CD1c-positive myeloid dendritic cell (primary cell): Measurements from ENCODE around the gene CREBBP.
"Not testable (repeated sequence)": the region's sequence is repeated elsewhere in the genome, so short reads cannot be mapped to it uniquely, and the experiment has no call there.

Source experiments
- DNase-seq: peaks from one replicate; pipeline ENCODE4 v3.0.0-alpha.2; 2016; ENCODE audit errors: extremely low spot score

CREBBP gene

DNA sequence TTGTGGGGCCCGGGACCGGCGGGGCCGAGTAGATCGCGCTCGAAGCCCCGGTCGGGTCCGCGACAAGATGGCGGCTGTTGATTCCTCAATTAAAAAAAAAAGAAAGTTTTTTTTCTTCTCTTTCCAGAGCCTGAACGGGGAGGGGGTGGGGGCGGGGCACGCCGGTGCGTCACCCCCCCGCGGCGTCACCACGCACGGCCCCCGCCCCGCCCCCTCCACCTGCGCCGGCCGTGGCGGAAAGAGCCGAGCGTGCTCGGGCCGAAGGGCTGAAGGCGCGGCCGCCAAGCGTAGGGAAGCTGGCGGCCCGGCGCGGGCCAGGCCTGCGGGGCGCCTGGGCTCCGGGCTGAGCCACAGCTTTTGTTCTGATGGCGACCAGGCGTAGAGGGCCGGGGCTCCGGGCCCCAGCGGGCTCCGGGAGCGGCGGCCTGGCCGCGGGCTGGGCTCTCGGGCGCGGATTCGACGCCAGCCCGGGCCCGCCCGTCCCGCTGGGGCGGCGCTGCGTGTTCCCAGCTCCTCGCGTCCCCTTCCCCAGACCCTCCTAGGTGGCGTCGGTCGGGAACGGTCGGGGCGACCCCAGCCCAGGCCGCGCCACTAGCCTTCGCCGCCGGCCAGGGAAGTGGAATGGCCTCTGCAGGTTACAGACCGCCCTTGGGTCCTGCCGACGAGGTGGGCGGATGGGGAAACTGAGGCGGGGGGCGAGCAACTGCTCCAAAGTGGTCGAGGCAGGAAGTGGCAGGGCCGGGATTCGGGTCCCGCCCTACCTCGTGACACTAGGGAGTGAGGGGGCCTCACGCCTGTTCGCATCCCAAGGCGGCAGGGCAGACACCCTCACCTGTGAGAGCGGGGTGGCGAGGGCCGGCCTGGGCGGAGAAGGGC is at the start of gene CREBBP:
Gene CREBBP (minus strand): TSS at position 91 of the 876 bp plus-strand sequence. CDS start 797 bp downstream, outside the sequence.
- DNase-seq = peak; percentile 97

DNA sequence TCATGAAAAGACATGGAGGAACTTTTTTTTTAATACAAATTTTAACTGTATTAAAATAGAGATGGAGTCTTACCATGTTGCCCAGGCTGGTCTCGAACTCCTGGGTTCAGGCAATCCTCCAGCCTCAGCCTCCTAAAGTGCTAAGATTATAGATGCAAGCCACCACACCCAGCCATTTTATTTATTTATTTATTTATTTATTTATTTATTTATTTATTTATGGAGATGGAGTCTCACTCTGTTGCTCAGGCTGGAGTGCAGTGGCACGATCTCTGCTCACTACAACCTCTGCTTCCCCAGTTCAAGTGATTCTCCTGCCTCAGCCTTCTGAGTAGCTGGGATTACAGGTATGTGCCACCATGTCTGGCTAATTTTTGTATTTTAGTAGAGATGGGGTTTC is 46.6 kb upstream of the CREBBP start:
- not testable (repeated sequence) for DNase-seq

DNA sequence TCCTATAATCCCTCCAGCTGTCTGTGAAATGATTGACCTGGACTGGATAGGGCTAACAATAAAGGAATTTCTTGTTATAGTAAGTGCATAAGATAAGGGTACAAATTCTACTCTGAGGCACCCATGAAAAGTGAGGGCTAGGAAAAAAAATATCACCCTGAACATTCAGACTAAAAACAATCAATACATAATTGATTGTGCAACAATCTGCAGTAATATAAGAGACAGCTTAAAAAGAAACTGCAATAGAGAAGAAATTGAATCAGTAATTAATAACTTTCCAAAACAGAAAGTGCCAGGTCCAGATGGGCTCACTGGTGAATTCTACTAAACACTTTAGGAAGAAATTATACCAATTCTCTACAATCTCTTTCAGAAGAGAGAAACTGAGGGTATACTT is 44.2 kb upstream of the CREBBP start:
- DNase-seq = no peak

DNA sequence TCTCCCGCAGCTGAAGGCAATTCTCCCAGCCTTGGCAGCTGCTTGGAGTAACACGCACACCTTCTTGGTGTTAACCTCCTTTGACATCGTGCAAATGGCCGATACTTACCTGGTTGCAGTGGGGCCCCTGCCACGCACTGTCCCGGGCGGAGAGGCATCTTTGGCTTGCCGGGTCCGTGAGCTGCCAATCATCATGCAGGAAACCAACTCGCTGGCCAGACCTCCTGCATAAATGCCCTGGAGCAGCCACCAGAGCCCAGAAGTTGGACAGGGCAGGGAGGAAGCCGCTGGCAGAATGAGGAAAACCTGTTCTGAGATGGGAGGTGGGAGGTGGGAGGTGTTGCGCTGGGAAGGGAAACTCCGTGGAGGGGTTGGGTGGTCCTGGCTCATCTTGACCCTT is 41.7 kb upstream of the CREBBP start:
- DNase-seq = no peak

DNA sequence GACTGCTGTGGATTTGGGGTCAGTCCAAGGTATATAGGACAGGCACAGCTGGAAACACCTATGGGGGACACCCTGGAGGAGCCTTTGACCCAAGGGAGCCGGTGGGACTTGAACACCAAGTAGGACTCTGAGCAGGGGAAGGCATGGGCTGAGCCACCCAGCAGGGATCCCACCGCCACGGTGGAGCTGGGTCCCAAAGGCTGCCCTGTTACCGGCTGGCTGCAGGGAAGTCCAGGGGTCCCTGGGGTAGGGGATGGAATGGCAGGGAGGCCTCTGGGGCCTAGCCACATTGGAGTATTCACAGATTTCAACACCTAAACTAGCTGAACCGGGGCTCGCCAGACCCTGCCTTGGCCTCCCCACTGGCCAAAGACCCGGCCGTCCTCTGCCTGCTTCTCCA is 39.7 kb upstream of the CREBBP start:
- DNase-seq = no peak

DNA sequence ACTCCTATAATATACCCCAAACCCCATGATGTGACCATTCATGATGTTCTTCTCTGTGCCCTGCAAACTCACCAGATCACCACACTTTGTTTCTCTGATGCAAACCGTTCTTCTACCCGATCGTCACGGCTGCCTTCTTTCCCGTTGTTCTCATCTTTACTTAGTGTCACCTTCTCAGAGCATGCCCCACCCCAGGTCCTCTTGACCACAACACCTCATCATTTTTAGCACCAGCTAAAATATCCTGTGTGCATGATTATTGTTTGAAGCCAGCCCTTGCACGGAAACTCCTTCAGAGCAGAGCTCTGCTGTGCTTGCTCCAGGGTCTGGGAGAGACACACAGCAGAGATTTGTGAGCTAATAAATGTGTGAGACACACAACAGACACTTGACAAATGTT is 38.9 kb upstream of the CREBBP start:
- DNase-seq = no peak

DNA sequence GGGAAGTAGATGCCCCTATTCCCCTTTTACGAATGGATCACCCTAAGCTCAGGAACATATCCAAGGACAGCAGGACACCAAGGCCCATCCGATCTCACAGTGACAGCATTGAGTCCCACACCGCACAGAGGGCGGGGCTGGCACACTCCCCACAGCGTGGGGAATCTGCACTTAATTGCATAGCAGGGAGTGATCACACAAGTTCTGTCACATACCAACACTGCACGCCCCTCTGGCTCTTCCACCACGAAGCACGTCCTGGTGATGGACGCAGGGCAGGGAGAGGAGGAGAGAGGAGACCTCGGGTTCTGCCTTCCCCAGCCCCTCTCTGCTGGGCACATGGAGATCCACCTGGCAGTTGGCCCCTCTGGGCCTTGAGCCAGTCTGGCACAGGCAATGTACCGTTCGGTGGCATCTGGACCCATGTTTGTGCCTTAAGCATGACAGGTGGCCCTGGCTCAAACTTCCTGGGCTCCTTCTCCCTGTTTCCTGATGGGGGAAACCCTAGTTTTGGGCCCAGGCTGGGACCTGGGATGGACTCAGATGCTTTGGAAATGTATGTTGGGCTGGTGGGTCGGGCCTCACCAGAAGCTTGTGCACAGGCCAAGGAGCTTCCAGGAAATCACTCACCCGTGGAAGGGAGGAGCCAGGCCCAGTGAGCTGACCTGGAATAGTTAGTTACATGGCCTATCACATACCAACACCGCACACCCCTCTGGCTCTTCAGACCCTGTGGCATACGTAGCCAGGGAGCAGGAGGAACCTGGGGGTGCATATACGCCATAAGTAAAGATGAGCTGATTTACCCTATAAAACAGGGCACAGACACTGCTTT is 35.1 kb upstream of the CREBBP start:
- DNase-seq = no peak

DNA sequence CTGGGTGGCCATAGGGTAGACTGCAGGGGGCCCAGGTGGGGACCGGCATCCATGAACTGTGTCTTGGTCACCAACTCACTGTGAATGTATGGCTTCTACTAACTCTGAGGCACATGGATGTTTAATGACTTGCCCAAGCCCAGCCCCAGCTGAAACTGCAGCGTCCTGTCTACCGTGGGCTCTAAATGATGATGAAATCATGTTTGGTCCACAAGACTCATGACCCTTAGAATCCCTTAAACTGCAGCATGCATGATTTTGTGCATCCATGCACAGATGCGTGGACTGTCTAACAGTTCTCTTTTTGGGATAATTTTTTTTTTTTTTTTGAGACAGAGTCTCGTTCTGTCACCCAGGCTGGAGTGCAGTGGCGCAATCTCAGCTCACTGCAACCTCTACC is 32.4 kb upstream of the CREBBP start:
- no peak for DNase-seq

DNA sequence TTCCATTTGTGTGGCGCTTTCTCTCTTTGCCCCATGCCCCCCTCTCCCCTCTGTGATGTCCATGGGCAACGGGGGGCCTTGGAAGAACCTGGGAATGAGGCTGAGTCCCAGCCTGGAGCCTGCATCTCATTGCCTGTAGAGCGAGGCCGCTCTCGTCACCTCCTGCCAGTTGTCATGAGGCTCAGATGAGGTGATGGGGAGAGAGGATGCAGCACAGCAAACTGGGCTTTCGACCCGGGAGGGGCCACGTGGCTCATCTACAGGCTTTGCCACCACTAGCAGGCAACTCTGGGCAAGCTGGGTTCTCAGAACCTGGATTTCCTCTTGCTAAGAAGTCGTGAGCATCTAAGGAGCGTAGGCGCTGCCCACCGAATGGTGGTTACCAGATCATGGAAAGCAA is 31.9 kb upstream of the CREBBP start:
- no peak for DNase-seq

DNA sequence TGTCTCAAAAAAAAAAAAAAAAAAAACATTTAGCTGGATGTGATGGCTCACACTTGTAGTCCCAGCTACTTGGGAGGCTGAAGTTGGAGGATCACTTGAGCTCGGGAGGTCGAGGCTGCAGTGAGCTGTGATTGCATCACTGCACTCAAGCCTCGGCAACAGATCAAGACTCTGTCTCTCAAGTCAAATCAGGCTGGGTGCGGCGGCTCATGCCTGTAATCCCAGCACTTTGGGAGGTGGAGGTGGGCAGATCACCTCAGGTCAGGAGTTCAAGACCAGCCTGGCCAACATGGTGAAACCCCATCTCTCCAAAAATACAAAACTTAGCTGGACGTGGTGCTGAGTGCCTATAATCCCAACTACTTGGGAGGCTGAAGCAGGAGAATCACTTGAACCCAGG is 31.2 kb upstream of the CREBBP start:
- not testable (repeated sequence) for DNase-seq

DNA sequence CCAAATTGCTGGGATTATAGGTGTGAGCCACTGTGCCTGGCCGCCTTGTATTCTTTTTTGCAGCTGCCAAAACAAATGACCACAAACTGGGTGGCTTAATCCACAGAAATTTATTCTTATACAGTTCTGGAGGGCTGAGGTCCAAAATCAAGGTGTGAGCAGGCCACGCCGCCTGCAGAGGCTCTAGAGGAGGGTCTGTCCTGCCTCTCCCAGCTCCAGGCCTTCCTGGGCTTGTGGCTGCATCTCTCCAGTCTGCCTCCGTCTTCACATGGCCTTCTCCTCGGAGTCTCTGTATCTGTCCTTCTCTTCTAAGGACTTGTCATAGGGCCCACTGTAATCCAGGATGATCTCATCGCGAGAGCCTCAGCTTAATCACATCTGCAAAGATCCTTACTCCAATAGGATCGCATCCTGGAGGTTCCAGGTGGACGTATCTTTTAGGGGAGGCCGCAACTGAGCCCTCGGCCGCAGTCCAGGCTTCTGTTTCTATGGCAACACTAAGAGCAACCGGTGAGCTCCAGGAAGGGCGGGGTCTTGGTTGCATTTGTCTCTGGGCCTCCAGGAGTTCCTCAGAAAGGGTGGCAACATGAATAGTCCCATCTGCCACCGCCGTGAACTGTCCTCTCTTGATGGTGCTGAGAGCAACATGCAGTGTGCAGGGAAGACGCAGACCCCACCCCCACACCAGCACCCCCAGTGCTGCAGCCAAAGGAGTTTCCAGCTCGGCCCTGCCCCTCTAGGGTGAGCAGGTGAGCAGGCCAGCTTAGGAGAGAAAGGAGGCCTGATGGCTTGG is 29.5 kb upstream of the CREBBP start:
- DNase-seq = no peak

DNA sequence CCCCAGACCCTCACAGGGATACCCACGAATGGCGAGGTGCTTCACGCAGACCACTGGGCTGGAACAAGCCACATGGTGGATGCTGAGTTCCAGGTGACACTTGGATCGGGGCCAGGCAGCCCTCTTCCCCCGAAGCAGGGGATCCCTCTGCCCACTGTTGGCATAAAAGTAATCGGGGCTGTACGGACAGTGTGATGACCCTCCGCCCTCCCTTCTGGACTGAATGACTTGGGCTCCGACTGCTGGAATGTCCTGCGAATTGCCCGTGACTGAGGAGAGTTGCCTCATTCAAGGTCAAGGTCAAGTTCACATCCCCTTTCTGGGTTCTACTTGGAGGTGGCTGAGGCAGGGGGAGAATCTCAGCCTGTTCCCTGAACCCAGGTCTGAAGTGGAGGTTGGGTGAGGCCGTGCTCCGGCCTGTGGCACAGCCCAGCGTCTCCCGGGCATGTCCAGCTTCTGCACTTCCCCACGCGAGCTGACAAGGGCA is 28.5 kb upstream of the CREBBP start:
- DNase-seq = no peak

DNA sequence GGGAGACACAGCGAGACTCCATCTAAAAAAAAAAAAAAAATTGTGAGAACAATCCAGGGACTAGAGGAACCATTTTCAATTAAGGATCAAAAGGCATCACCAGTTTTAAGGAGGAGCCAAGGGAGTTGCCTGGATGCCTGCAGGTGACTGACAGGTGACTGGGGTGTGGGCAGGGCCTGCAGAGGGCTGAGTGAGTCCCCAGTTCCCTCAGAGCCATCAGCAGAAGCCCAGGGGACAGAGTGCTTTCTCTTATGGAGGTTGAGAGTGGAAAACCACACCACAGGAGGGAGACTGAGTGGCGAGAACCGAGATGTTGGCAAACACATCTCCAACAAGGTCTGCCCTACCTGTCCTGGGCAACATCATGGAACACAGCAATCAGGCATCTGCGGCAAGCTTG is 27.1 kb upstream of the CREBBP start:
- no peak for DNase-seq

DNA sequence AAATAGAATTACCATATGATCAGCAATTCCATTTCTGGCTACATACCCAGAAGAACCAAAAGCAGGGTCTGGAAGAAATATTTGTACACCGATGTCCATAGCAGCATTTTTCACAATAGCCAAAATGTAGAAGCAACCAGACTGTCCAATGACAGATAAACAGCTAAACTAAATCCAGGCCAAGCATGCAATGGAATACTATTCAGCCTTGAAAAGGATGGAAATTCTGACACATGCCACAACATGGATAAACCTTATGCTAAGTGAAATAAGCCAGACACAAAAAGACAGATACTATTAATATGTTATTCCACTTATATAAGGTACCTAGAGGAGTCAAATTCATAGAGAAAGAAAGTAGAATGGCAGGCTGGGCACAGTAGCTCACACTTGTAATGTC is 25.9 kb upstream of the CREBBP start:
- no peak for DNase-seq

DNA sequence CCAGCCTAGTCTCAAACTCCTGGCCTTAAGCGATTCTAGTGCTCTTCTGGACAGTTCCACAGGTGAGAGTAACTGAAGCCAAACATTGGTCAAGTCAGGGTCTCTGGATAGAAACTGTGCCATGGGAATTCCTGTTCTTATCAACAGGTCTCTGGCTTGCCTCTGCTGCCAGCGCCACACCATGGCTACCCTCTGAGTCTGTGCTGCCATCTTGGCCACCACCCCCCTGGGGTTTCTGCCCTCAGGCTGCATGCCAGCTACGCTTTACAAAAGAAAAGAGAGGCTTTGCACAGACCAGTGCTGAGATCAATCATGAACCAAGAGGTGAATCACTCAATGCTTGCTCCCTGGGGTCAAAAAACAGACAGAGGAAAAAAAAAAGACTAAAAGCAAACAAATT is 24.4 kb upstream of the CREBBP start:
- DNase-seq = no peak

DNA sequence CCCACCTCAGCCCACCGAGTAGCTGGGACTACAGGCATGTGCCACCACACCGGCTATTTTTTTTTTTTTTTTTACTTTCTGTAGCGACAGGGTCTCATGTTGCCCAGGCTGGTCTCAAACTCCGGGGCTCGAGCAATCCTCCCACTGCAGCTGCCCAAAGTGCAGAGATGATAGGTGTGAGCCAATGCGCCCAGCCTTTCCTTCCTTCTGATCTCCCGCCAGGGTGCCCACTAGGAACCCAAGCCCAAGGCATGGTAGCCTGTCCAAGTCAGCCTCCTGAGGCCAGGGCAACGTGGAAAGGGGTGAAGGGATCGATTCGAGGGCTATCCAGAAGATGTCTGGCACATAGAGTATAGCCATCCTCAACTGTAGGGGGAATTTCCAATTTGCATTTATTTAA is 9.6 kb upstream of the CREBBP start:
- no peak for DNase-seq

DNA sequence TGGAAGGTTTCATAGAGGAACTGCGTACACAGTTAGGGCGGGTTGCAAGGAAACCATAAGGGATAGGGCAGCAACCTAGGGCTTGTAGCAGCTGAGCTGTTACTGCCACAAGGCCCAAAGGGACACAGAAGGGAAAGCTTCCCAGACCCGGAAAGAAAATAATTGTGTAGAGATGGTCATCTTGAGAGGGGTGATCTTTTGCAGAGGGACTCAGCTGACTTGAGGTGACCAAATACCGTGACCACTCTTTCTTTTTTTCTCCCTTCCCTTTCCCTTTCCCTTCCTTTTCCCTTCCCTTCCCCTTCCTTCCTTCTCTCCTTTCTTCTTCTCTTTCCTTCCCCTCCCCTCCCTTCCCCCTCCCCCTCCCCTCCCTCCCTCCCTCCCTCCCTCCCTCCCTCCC is 8.5 kb upstream of the CREBBP start:
- DNase-seq = no peak

DNA sequence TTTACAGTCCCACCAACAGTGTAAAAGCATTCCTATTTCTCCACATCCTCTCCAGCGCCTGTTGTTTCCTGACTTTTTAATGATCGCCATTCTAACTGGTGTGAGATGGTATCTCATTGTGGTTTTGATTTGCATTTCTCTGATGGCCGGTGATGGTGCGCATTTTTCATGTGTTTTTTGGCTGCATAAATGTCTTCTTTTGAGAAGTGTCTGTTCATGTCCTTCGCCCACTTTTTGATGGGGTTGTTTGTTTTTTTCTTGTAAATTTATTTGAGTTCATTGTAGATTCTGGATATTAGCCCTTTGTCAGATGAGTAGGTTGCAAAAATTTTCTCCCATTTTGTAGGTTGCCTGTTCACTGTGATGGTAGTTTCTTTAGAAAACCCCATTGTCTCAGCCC is 5.5 kb upstream of the CREBBP start:
- DNase-seq = not testable (repeated sequence)

DNA sequence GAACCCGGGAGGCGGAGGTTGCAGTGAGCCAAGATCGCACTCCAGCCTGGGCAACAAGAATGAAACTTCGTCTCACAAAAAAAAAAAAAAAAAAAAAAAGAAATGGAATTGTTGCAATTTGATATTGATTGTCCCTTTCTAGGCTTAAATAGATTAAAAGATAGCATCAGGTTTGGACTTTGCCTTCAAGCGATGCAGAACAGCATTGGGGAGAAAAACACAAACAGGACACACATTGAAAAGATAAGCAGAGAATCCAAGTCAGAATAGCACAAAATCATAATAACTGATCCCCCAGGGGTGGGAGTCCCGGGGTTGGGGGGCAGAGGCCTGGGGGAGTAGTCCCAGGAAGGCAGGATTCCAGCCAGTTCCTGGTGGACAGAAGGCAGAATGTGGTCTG is 3.9 kb upstream of the CREBBP start:
- DNase-seq = no peak

DNA sequence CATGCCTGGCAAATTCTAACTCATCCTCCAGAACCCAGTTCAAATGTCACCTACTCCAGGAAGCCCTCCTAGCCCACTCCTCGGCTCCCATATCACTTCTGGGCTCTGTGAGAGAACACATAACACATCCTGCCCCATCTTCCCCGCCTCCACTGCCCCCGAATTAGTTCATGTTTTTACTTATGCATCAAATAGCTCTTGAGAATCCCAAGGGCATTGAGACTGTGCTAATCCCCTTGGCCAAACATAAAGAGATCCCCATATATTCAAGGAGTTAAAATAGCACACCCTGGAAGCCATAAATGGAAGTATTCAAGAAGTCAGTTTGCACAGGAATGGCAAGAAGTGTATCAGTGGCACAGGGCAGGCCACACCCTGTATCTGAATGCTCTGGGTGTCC is 2.0 kb upstream of the CREBBP start:
- DNase-seq = no peak

DNA sequence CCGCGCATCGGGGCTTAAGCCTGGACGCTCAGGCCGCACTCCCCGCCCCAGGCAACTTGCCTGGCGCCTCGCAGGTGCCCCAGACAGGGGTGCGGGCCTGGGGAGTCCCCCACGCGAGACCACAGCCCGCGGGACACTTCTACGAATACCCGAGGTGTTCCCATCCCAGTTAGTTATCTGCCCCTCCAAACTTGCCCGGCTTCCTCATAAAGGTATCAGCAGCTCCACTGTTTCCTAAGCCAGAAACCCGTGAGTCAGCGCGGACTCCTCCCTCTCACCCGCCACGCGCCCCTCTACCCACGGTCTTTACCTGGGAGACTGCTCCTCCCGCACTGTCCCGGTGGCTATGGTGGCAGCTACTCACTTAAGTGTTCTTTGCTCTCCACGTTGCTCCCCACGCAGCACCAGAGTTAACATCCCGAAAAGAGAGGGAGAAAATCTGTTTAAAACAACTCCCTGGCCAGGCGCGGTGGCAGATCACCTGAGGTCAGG is 1.0 kb upstream of the CREBBP start:
- DNase-seq = no peak
